ENCODE data around the gene GNG4. TPM values are rescaled to one million over a fixed set of nuclear protein-coding genes. Genes with fewer than 3 reads are reported as not detected.
A peak's percentile ranks its signal among the peaks of the same experiment; 100 is the strongest.

The GNG4 gene
- total RNA-seq (2012; rRNA removed): 0.18 and 0.28 TPM in 2 replicates
- 0.29 and 0.33 TPM in 2 replicates for polyA plus RNA-seq (2012; rRNA removed)
- polyA plus RNA-seq (2012; cell fraction: cytosol; rRNA removed): 0.21 and 0.23 TPM in 2 replicates
- polyA plus RNA-seq (2012; cell fraction: nucleus; rRNA removed; ENCODE audit: low replicate concordance): 0.02 and 0.08 TPM in 2 replicates
- percentile 11 among the genes with signal in this experiment for Bru-seq, nascent RNA
- percentile 11 among the genes with signal in this experiment for BruChase-seq, experiment 1, labeled RNA remaining after a 6-hour chase
- BruChase-seq, experiment 2, labeled RNA remaining after a 2-hour chase: percentile 6 among the genes with signal in this experiment
- long read RNA-seq: 0 reads

- H3K9me1 ChIP-seq (ENCODE audit: insufficient read depth, low read length): no peaks in the 10 kb centered on the region
- no peak within 1 kb of the TSS for H2BK120ac ChIP-seq (ENCODE audit: low read depth, low read length)
- DNase-seq (no peak), ATAC-seq (ENCODE audit: low read depth) (peak; percentile 66)
- no peak within 1 kb of the TSS for H3K23ac ChIP-seq (ENCODE audit: low read depth, low read length)
- H2AK9ac ChIP-seq (replicated peaks; ENCODE audit: low read depth, low read length, poor library complexity): no peak within 1 kb of the TSS
- H3K79me1 ChIP-seq (ENCODE audit: low read depth in 1 of 2, low read length in 2 of 2): no peaks in the 10 kb centered on the region
- 0% methylated on average over 48 of the region's 111 CpGs; no CpG with 5 or more reads in 1 of the 2 experiments for WGBS, 2 experiments (ENCODE audit: extremely low coverage in 2 of 2, insufficient read length in 1 of 2)
- H3K18ac ChIP-seq (ENCODE audit: low read depth, low read length): no peak within 1 kb of the TSS
- H2AK5ac ChIP-seq (ENCODE audit: low read depth, low read length): no peak within 1 kb of the TSS
- no TSS peak for BruUV-seq (replicated peaks)
- H2AFZ ChIP-seq (replicated peaks; ENCODE audit: low read length, poor library complexity): peak within 1 kb of the TSS; percentile 83
- no peak within 1 kb of the TSS for H4K91ac ChIP-seq (ENCODE audit: insufficient read depth, low read depth, low read length)
- no peak within 1 kb of the TSS for H4K5ac ChIP-seq (ENCODE audit: low read depth, low read length)
- no peak within 1 kb of the TSS for H4K8ac ChIP-seq (ENCODE audit: low read depth in 2 of 2, low read length in 2 of 2)
- intact Hi-C loops (cut with micrococcal nuclease): loop anchor here (2.0 kb wide), 1 partner anchor 17 kb away; no protein-coding TSS in a partner anchor
- ChIA-PET CTCF (interaction anchor here (1.0 kb wide), 1 partner anchor 9 kb away, joined by 6 read pairs; no protein-coding TSS in a partner anchor), POLR2A (ENCODE audit: unreplicated experiment) (no interaction called here)
- H2BK20ac ChIP-seq (ENCODE audit: low read depth, low read length): no peak within 1 kb of the TSS
- H3K4me3 ChIP-seq (ENCODE audit: insufficient read depth, low read depth, low read length): peak within 1 kb of the TSS; percentile 53
- H3K36me3 ChIP-seq (ENCODE audit: control insufficient read depth, insufficient read depth, low read length): no peaks in the 10 kb centered on the region
- peak within 1 kb of the TSS; percentile 74 for H3K4me2 ChIP-seq (ENCODE audit: low read depth, low read length)
- no peak within 1 kb of the TSS for H3K56ac ChIP-seq (ENCODE audit: extremely low read depth, insufficient read depth, low read length)
- 0 out of 2 replicates have a peak, but pooled peaks cover 3% of the 10 kb centered on the region for H4K20me1 ChIP-seq (ENCODE audit: insufficient read depth, low read length)
- in situ Hi-C loops (cut with MboI; ENCODE audit: low sequenced_read_pairs): no loop called here
- dilution Hi-C loops (cut with HindIII; ENCODE audit: low sequenced_read_pairs, unreplicated experiment): no loop called here
- no peak for TF ChIP-seq RCOR1 (IDR thresholded peaks at IDR 0.05; ENCODE audit: insufficient replicate concordance, low read length)
- TF ChIP-seq, protein P1, sequence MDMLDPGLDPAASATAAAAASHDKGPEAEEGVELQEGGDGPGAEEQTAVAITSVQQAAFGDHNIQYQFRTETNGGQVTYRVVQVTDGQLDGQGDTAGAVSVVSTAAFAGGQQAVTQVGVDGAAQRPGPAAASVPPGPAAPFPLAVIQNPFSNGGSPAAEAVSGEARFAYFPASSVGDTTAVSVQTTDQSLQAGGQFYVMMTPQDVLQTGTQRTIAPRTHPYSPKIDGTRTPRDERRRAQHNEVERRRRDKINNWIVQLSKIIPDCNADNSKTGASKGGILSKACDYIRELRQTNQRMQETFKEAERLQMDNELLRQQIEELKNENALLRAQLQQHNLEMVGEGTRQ (IDR thresholded peaks at IDR 0.05; ENCODE audit: low read depth, low read length): no peak
- TF ChIP-seq POLR2A (IDR thresholded peaks at IDR 0.05; ENCODE audit: low read depth, low read length): no peak
- peak; percentile 46; the same call in 1 of the 2 replicates for TF ChIP-seq BHLHE40 (IDR thresholded peaks at IDR 0.05; ENCODE audit: low read depth, low read length)
- TF ChIP-seq, protein P2, sequence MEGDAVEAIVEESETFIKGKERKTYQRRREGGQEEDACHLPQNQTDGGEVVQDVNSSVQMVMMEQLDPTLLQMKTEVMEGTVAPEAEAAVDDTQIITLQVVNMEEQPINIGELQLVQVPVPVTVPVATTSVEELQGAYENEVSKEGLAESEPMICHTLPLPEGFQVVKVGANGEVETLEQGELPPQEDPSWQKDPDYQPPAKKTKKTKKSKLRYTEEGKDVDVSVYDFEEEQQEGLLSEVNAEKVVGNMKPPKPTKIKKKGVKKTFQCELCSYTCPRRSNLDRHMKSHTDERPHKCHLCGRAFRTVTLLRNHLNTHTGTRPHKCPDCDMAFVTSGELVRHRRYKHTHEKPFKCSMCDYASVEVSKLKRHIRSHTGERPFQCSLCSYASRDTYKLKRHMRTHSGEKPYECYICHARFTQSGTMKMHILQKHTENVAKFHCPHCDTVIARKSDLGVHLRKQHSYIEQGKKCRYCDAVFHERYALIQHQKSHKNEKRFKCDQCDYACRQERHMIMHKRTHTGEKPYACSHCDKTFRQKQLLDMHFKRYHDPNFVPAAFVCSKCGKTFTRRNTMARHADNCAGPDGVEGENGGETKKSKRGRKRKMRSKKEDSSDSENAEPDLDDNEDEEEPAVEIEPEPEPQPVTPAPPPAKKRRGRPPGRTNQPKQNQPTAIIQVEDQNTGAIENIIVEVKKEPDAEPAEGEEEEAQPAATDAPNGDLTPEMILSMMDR (conservative IDR thresholded peaks at IDR 0.05; ENCODE audit: low read depth, low read length): no peak
- TF ChIP-seq MAZ (IDR thresholded peaks at IDR 0.05; ENCODE audit: borderline replicate concordance, low read depth, low read length): no peak
- TF ChIP-seq NFE2L2 (IDR thresholded peaks at IDR 0.05; ENCODE audit: low read depth, low read length): no peak
- H3K9me3 ChIP-seq (ENCODE audit: control insufficient read depth, insufficient read depth, low read length): no peaks in the 10 kb centered on the region; the same call in 1 of the 2 replicates
- no peak within 1 kb of the TSS for H3K4ac ChIP-seq (ENCODE audit: low read depth, low read length)
- no peak within 1 kb of the TSS; the same call in 1 of the 2 replicates for H3K27ac ChIP-seq (ENCODE audit: insufficient read depth, low read length)
- H2BK15ac ChIP-seq (ENCODE audit: low read depth, low read length): no peak within 1 kb of the TSS
- no peak within 1 kb of the TSS for H3K9ac ChIP-seq (ENCODE audit: low read depth, low read length)
- peaks cover 40% of the 10 kb centered on the region for H3K27me3 ChIP-seq (ENCODE audit: control insufficient read depth, insufficient read depth, low read length)
- no peaks in the 10 kb centered on the region for H3K4me1 ChIP-seq (ENCODE audit: control insufficient read depth, insufficient read depth, low read length)
- H2BK5ac ChIP-seq (ENCODE audit: low read depth, low read length, poor library complexity, severe bottlenecking): no peak within 1 kb of the TSS
- H3K14ac ChIP-seq (replicated peaks; ENCODE audit: low read depth, low read length): no peak within 1 kb of the TSS
These were observed at the start of gene GNG4 for GRCh38 chr1:235649368-235650163. GNG4 (minus strand) TSS chr1:235649784; CDS start chr1:235583838, 65,946 bp downstream.
